Effector memory CD4-positive, alpha-beta T cell (primary cell): ENCODE data around the gene ITIH4.

Source experiments
- DNase-seq, 3 donors: peaks; one replicate each; pipeline ENCODE4 v3.0.0-alpha.2; 2020
- H3K27ac ChIP-seq: 2 replicates; pipeline ENCODE4 v1.7.0; 2013; ENCODE audit warnings: mild to moderate bottlenecking, low read length, moderate library complexity; ENCODE audit not compliant: insufficient read depth, poor library complexity, severe bottlenecking
- H3K27me3 ChIP-seq: replicated peaks from 2 replicates; pipeline ENCODE4 v1.7.0; 2013; ENCODE audit warnings: mild to moderate bottlenecking, low read length; ENCODE audit not compliant: insufficient read depth, control insufficient read depth, poor library complexity, severe bottlenecking
- H3K36me3 ChIP-seq: 2 replicates; pipeline ENCODE4 v1.7.0; 2013; ENCODE audit warnings: mild to moderate bottlenecking, low read length, moderate library complexity; ENCODE audit not compliant: control insufficient read depth, insufficient read depth
- H3K4me1 ChIP-seq: 2 replicates; pipeline ENCODE4 v1.7.0; 2013; ENCODE audit warnings: low read length, mild to moderate bottlenecking; ENCODE audit not compliant: control insufficient read depth, insufficient read depth, poor library complexity, severe bottlenecking
- H3K4me3 ChIP-seq: 2 replicates; pipeline ENCODE4 v1.7.0; 2013; ENCODE audit warnings: low read length, low read depth, mild to moderate bottlenecking; ENCODE audit not compliant: insufficient read depth, poor library complexity, severe bottlenecking
- H3K9me3 ChIP-seq: 2 replicates; pipeline ENCODE4 v1.7.0; 2013; ENCODE audit warnings: mild to moderate bottlenecking, low read length, moderate library complexity; ENCODE audit not compliant: control insufficient read depth

Gene ITIH4

GRCh38 chr3:52836471-52836845 is 6.0 kb upstream of the ITIH4 start:
- Histone ChIP-seq H3K4me3 (no peak overlapping the region), H3K9me3 (no peaks in the 10 kb centered on the region), H3K36me3 (peaks cover 32% of the 10 kb centered on the region), H3K27ac (no peak overlapping the region), H3K27me3 (no peaks in the 10 kb centered on the region), H3K4me1 (peaks cover 4% of the 10 kb centered on the region)
- no peak for DNase-seq

GRCh38 chr3:52835766-52836470 is 5.4 kb upstream of the ITIH4 start:
- no peaks in the 10 kb centered on the region for H3K9me3 ChIP-seq
- no peak overlapping the region for H3K4me3 ChIP-seq
- H3K27me3 ChIP-seq, result no peaks in the 10 kb centered on the region
- H3K36me3 ChIP-seq, result peaks cover 27% of the 10 kb centered on the region
- DNase-seq, result no peak
- H3K27ac ChIP-seq, result no peak overlapping the region
- H3K4me1 ChIP-seq, result peaks cover 4% of the 10 kb centered on the region

- no peak for DNase-seq
- Histone ChIP-seq H3K4me3 (no peak within 1 kb of the TSS), H3K27ac (no peak within 1 kb of the TSS), H3K27me3 (no peaks in the 10 kb centered on the region), H3K9me3 (no peaks in the 10 kb centered on the region), H3K36me3 (peaks cover 18% of the 10 kb centered on the region), H3K4me1 (peaks cover 4% of the 10 kb centered on the region)
Measured at GRCh38 chr3:52834871-52835501, 4.5 kb upstream of the ITIH4 start, which contains the start of gene MUSTN1. Gene MUSTN1 (minus strand): TSS chr3:52835019. CDS start chr3:52834948, 71 bp downstream.

- no peak for DNase-seq
- no peak overlapping the region for H3K27ac ChIP-seq
- no peaks in the 10 kb centered on the region for H3K9me3 ChIP-seq
- H3K27me3 ChIP-seq, result no peaks in the 10 kb centered on the region
- H3K4me1 ChIP-seq, result no peaks in the 10 kb centered on the region
- H3K4me3 ChIP-seq, result no peak overlapping the region
- peaks cover 17% of the 10 kb centered on the region for H3K36me3 ChIP-seq
Measured at GRCh38 chr3:52833202-52833601, 2.7 kb upstream of the ITIH4 start.

GRCh38 chr3:52831500-52832301 is 1.2 kb upstream of the ITIH4 start:
- Histone ChIP-seq H3K4me3 (no peak overlapping the region), H3K27me3 (no peaks in the 10 kb centered on the region), H3K27ac (no peak overlapping the region), H3K36me3 (peaks cover 14% of the 10 kb centered on the region), H3K4me1 (no peaks in the 10 kb centered on the region), H3K9me3 (no peaks in the 10 kb centered on the region)
- no peak for DNase-seq

- H3K9me3 ChIP-seq, result no peaks in the 10 kb centered on the region
- H3K36me3 ChIP-seq, result no peaks in the 10 kb centered on the region
- no peak overlapping the region for H3K27ac ChIP-seq
- no peak for DNase-seq
- no peaks in the 10 kb centered on the region for H3K4me1 ChIP-seq
- H3K4me3 ChIP-seq, result no peak overlapping the region
- no peaks in the 10 kb centered on the region for H3K27me3 ChIP-seq
Measured at GRCh38 chr3:52829906-52830463, 487 bp downstream of the ITIH4 start.

- DNase-seq, result no peak
- H3K36me3 ChIP-seq, result no peaks in the 10 kb centered on the region
Measured at GRCh38 chr3:52829482-52829881, 990 bp downstream of the ITIH4 start.

GRCh38 chr3:52827866-52828376 is 2.6 kb downstream of the ITIH4 start:
- DNase-seq, result no peak
- H3K36me3 ChIP-seq, result no peaks in the 10 kb centered on the region
- H3K9me3 ChIP-seq, result no peaks in the 10 kb centered on the region
- no peaks in the 10 kb centered on the region for H3K27me3 ChIP-seq
- no peak overlapping the region for H3K27ac ChIP-seq
- no peak overlapping the region for H3K4me3 ChIP-seq
- H3K4me1 ChIP-seq, result no peaks in the 10 kb centered on the region

More at GRCh38 chr3:52829482-52829881, 990 bp downstream of the ITIH4 start:
- Histone ChIP-seq H3K27me3 (no peaks in the 10 kb centered on the region), H3K4me1 (no peaks in the 10 kb centered on the region), H3K9me3 (no peaks in the 10 kb centered on the region), H3K4me3 (no peak overlapping the region), H3K27ac (no peak overlapping the region)

GRCh38 chr3:52827441-52827840 is 3.0 kb downstream of the ITIH4 start:
- Histone ChIP-seq H3K27me3 (no peaks in the 10 kb centered on the region), H3K9me3 (no peaks in the 10 kb centered on the region), H3K36me3 (no peaks in the 10 kb centered on the region), H3K4me3 (no peak overlapping the region), H3K4me1 (no peaks in the 10 kb centered on the region), H3K27ac (no peak overlapping the region)
- no peak for DNase-seq
